Esophagus squamous epithelium (tissue), 5 donors: ENCODE results near the gene RBM19. TPM values are rescaled to one million over a fixed set of nuclear protein-coding genes. Genes with fewer than 3 reads are reported as not detected.

Experiments
- DNase-seq: peaks from one replicate; lab custom pipeline; 2025; lab: John Stamatoyannopoulos, UW
- H3K27ac ChIP-seq, 4 donors: fragments of 200-600 bp; sonication (generic); one replicate each; pipeline ENCODE4 v1.5.1; 2016 to 2019; ENCODE audit warnings: mild to moderate bottlenecking in 1 of 4
- H3K27me3 ChIP-seq, 4 donors: fragments of 200-600 bp; sonication (generic); 1 replicate in 3 of 4; 2 replicates in 1 of 4; pipeline versions ENCODE4 v1.5.1 to v1.6.0; 2017 to 2021; ENCODE audit warnings: antibody characterized with exemption in 1 of 4
- H3K36me3 ChIP-seq, 3 donors: fragments of 200-600 bp; sonication (generic); one replicate each; pipeline ENCODE4 v1.5.1; 2016 to 2019
- H3K4me1 ChIP-seq, 3 donors: fragments of 200-600 bp; sonication (generic); one replicate each; pipeline ENCODE4 v1.5.1; 2017 to 2019
- H3K4me3 ChIP-seq, 4 donors: fragments of 200-600 bp; sonication (generic); 1 replicate in 3 of 4; 2 replicates in 1 of 4; pipeline ENCODE4 v1.5.1; 2016 to 2019; ENCODE audit warnings: mild to moderate bottlenecking in 2 of 4, moderate library complexity in 1 of 4
- H3K9me3 ChIP-seq, 3 donors: fragments of 200-600 bp; sonication (generic); one replicate each; pipeline ENCODE4 v1.5.1; 2016 to 2019
- CTCF ChIP-seq, 6 experiments: fragments of 450-650 bp in 4 of 6; fragments of 200-600 bp in 2 of 6; sonication (generic) in 2 of 6; IDR thresholded peaks; one replicate each; pipeline ENCODE4 v1.5.1; 2016 to 2019; ENCODE audit warnings: antibody characterized with exemption in 6 of 6, mild to moderate bottlenecking in 4 of 6, moderate library complexity in 4 of 6
- POLR2A ChIP-seq, 4 donors: fragments of 450-650 bp; IDR thresholded peaks; one replicate each; pipeline ENCODE4 v1.6.1; 2017; ENCODE audit warnings: antibody characterized with exemption in 4 of 4, mild to moderate bottlenecking in 4 of 4, moderate library complexity in 3 of 4
- WGBS, 2 donors: methylation state at CpG; one replicate each; pipeline ENCODE4 v1.1.5; 2018; 5-methylcytosine and 5-hydroxymethylcytosine counted together
- intact Hi-C: fragments of 100-400 bp; cut with DNase I; formaldehyde crosslinking; loops from one replicate; pipeline ENCODE4 v1.15.0; 2022
- total RNA-seq, 4 donors: library from RNA; depleted of rRNA; stranded (reverse); fragments of >200 nt; gene quantifications; one replicate each; pipeline ENCODE4 v1.1.0, GENCODE V29; 2016
- donor health status: DM: yes; HTN: yes; CAD: no.

RBM19 gene
- total RNA-seq, 4 donors from 2014 or later = 13.1 to 32.8 (median 27.4) TPM

- no peaks in the 10 kb centered on the region for H3K4me1 ChIP-seq
- no peak for TF ChIP-seq CTCF (IDR thresholded peaks at IDR 0.05)
- no peak for TF ChIP-seq POLR2A (IDR thresholded peaks at IDR 0.05)
- WGBS, 2 donors = 71 to 78% methylated on average over 2 to 4 of the region's 4 CpGs
- H3K9me3 ChIP-seq = no peaks in the 10 kb centered on the region
- peaks cover 0 to 55% (median 0%) of the 10 kb centered on the region in 4 donors for H3K27me3 ChIP-seq
- intact Hi-C loops = no loop called here
- no peak overlapping the region for H3K4me3 ChIP-seq
- H3K36me3 ChIP-seq = no peaks in the 10 kb centered on the region
- DNase-seq = no peak
- no peak overlapping the region for H3K27ac ChIP-seq
Observed at GRCh38 chr12:113988064-113988451, 21.9 kb upstream of the RBM19 start.

DNA sequence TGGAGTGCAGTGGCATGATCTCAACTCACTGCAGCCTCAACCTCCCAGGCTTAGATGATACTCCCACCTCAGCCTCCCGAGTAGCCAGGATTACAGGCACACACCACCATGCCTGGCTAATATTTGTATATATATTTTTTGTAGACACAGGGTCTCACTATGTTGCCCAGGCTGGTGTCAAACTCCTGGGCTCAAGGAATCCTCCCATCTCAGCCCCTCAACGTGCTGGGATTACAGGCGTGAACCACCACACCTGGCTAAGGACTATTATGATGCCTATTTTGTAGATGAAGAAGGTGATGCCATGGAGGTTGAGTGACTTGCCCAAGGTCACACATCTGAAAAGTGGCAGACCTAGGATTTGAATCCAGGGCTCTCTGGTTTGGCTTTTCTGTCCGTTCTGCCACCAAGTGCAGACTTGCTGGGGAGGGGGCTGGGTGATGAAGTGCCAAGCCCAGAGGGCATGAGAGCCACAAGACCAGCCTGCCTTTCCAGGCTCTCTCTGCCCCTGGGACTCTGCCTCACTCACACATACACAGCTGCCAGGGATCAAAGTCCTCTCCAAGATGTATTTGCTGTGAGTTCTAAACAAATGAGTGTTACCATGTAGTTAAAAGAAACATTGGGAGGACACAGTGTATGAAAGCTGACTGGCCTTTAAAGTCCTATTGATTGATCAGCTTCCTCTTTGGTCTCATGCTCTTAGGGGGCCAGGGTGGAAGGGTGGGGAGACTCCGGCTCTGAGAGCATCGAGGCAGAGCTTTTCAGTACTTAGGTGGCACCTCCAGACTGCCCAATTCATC, 21.3 kb upstream of the RBM19 start:
- H3K27me3 ChIP-seq = peaks cover 0 to 49% (median 0%) of the 10 kb centered on the region in 4 donors
- intact Hi-C loops = no loop called here
- no peaks in the 10 kb centered on the region for H3K4me1 ChIP-seq
- no peaks in the 10 kb centered on the region for H3K9me3 ChIP-seq
- TF ChIP-seq POLR2A (IDR thresholded peaks at IDR 0.05) (no peak), CTCF (IDR thresholded peaks at IDR 0.05) (no peak)
- no peak for DNase-seq
- H3K36me3 ChIP-seq = no peaks in the 10 kb centered on the region
- WGBS, 2 donors = 48 to 51% methylated on average over 5 to 6 of the region's 6 CpGs
- H3K27ac ChIP-seq = no peak overlapping the region
- no peak overlapping the region for H3K4me3 ChIP-seq

DNA sequence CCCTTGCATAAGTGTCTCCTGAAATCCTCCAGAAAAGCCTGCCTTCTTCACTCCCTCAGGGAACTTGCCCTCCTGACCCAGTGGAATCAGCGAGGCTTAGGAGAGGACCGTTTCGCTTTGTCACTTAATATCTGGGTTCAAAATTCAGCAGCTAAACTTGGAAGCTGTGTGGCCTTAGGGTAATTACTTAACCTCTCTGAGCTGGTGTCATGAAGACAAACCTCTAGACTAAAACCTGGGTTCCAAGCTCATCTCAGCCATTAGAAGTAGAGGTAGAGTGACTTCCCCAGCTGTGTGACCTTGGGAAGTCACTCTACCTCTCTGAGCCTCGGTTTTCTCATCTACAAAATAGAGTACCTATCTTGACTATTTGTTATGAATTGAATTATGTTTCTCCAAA, 18.3 kb upstream of the RBM19 start:
- no peak overlapping the region for H3K4me3 ChIP-seq
- H3K27ac ChIP-seq = no peak overlapping the region
- intact Hi-C loops = loop anchor here (5.0 kb wide), 1 partner anchor 523 kb away; no protein-coding TSS in a partner anchor
- no peaks in the 10 kb centered on the region for H3K4me1 ChIP-seq
- peaks cover 0 to 49% (median 0%) of the 10 kb centered on the region in 4 donors for H3K27me3 ChIP-seq
- H3K9me3 ChIP-seq = no peaks in the 10 kb centered on the region
- WGBS, 2 donors = 64 to 88% methylated on average over 4 of the region's 4 CpGs
- no peaks in the 10 kb centered on the region for H3K36me3 ChIP-seq
- DNase-seq = no peak
- no peak for TF ChIP-seq POLR2A (IDR thresholded peaks at IDR 0.05)
- TF ChIP-seq CTCF (IDR thresholded peaks at IDR 0.05) = no peak

DNA sequence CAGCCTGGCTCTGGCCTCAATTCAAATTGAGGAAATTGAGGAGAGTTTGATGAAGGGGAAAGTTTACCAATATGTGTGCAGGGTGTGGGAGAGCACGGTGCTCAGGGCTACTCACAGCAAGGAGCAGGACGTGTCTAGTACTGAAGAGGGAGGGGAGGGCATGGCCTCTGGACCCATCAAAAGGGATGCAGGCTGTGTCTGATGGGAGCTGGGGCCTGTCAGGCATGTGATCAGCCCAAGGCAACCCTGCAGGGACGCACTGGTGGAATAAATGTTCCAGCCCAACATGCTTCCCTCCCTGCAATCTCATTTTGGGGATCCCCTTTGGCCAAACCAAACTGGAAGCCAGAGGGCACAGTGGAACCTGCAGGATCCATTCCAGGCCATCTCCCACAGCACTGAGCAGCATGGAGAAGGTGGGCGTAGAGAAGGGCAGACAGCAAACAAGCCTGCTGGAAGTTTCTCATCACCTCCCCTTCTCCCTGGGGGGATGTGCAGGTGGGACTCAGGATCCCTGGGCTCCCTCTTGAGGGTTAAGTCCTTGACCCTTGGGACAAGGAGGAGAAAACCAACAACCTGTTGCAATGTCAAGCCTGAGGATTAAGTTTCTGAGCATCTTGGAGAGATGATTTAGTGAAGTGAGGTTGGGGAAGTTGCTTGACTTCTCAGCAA, 17.8 kb upstream of the RBM19 start:
- DNase-seq = no peak
- WGBS, 2 donors = 53 to 55% methylated on average over 3 to 4 of the region's 4 CpGs
- intact Hi-C loops = loop anchor here (5.0 kb wide), 1 partner anchor 523 kb away; no protein-coding TSS in a partner anchor
- TF ChIP-seq POLR2A (IDR thresholded peaks at IDR 0.05) (no peak), CTCF (IDR thresholded peaks at IDR 0.05) (no peak)
- peaks cover 0 to 51% (median 0%) of the 10 kb centered on the region in 4 donors for H3K27me3 ChIP-seq
- no peak overlapping the region for H3K4me3 ChIP-seq
- no peaks in the 10 kb centered on the region for H3K4me1 ChIP-seq
- H3K36me3 ChIP-seq = no peaks in the 10 kb centered on the region
- no peak overlapping the region for H3K27ac ChIP-seq
- no peaks in the 10 kb centered on the region for H3K9me3 ChIP-seq

GRCh38 chr12:113983265-113983664, 17.1 kb upstream of the RBM19 start:
- H3K27me3 ChIP-seq = peaks cover 0 to 54% (median 0%) of the 10 kb centered on the region in 4 donors
- 0 to 41% methylated on average over 1 to 2 of the region's 2 CpGs for WGBS, 2 donors

More at GRCh38 chr12:113983265-113983664, 17.1 kb upstream of the RBM19 start:
- no peaks in the 10 kb centered on the region for H3K4me1 ChIP-seq
- TF ChIP-seq CTCF (IDR thresholded peaks at IDR 0.05) (no peak), POLR2A (IDR thresholded peaks at IDR 0.05) (no peak)
- no peaks in the 10 kb centered on the region for H3K9me3 ChIP-seq
- H3K27ac ChIP-seq = no peak overlapping the region
- DNase-seq = no peak
- intact Hi-C loops = loop anchor here (5.0 kb wide), 1 partner anchor 524 kb away; no protein-coding TSS in a partner anchor
- H3K4me3 ChIP-seq = no peak overlapping the region
- H3K36me3 ChIP-seq = no peaks in the 10 kb centered on the region
